ENCODE data around the gene MYLIP.

The MYLIP gene

GRCh38 chr6:16098211-16098610 is 30.7 kb upstream of the MYLIP start:
- Histone ChIP-seq H3K9ac (ENCODE audit: low read length) (no peak overlapping the region), H3K79me2 (ENCODE audit: insufficient read depth, low read length) (no peaks in the 10 kb centered on the region), H3K27me3 (ENCODE audit: low read length) (no peaks in the 10 kb centered on the region), H3F3A (ENCODE audit: insufficient read depth) (no peaks in the 10 kb centered on the region), H3K4me2 (ENCODE audit: low read depth, low read length, poor library complexity, severe bottlenecking) (no peak overlapping the region), H2AFZ (ENCODE audit: low read depth, low read length, severe bottlenecking) (no peak overlapping the region), H3K4me3 (ENCODE audit: insufficient read depth, low read length, poor library complexity, severe bottlenecking) (no peak overlapping the region), H3K9me2 (replicated peaks; ENCODE audit: insufficient read depth, low read length) (no peaks in the 10 kb centered on the region), H3K36me3 (ENCODE audit: low read length) (no peaks in the 10 kb centered on the region), H3K9me3 (ENCODE audit: insufficient read depth, low read length) (peaks cover 3% of the 10 kb centered on the region; the same call in 1 of the 2 replicates), H3K27ac (ENCODE audit: low read depth, low read length) (no peak overlapping the region), H4K20me1 (ENCODE audit: low read depth, low read length) (no peaks in the 10 kb centered on the region)
- TF ChIP-seq EZH2phosphoT487 (conservative IDR thresholded peaks at IDR 0.05; ENCODE audit: low read length), result no peak
- TF ChIP-seq CTCF (IDR thresholded peaks at IDR 0.05; ENCODE audit: insufficient read depth, low read length, poor library complexity, severe bottlenecking), result no peak

- H3K4me2 ChIP-seq (ENCODE audit: low read depth, low read length, poor library complexity, severe bottlenecking), result no peak overlapping the region
- H3K9ac ChIP-seq (ENCODE audit: low read length), result no peak overlapping the region
- H3F3A ChIP-seq (ENCODE audit: insufficient read depth), result no peaks in the 10 kb centered on the region
- no peaks in the 10 kb centered on the region for H3K79me2 ChIP-seq (ENCODE audit: insufficient read depth, low read length)
- H3K27ac ChIP-seq (ENCODE audit: low read depth, low read length), result no peak overlapping the region
- H2AFZ ChIP-seq (ENCODE audit: low read depth, low read length, severe bottlenecking), result no peak overlapping the region
- H3K4me3 ChIP-seq (ENCODE audit: insufficient read depth, low read length, poor library complexity, severe bottlenecking), result no peak overlapping the region
- TF ChIP-seq EZH2phosphoT487 (conservative IDR thresholded peaks at IDR 0.05; ENCODE audit: low read length), result no peak
- no peak for TF ChIP-seq CTCF (IDR thresholded peaks at IDR 0.05; ENCODE audit: insufficient read depth, low read length, poor library complexity, severe bottlenecking)
- no peaks in the 10 kb centered on the region for H3K9me2 ChIP-seq (replicated peaks; ENCODE audit: insufficient read depth, low read length)
- no peaks in the 10 kb centered on the region for H3K27me3 ChIP-seq (ENCODE audit: low read length)
- H3K36me3 ChIP-seq (ENCODE audit: low read length), result no peaks in the 10 kb centered on the region
- H4K20me1 ChIP-seq (ENCODE audit: low read depth, low read length), result no peaks in the 10 kb centered on the region
- H3K9me3 ChIP-seq (ENCODE audit: insufficient read depth, low read length), result peaks cover 3% of the 10 kb centered on the region; the same call in 1 of the 2 replicates
Observed at GRCh38 chr6:16102208-16102607, 26.7 kb upstream of the MYLIP start.

- H3K4me3 ChIP-seq (ENCODE audit: insufficient read depth, low read length, poor library complexity, severe bottlenecking), result no peak overlapping the region
- TF ChIP-seq EZH2phosphoT487 (conservative IDR thresholded peaks at IDR 0.05; ENCODE audit: low read length), result no peak
- no peak for TF ChIP-seq CTCF (IDR thresholded peaks at IDR 0.05; ENCODE audit: insufficient read depth, low read length, poor library complexity, severe bottlenecking)
- H4K20me1 ChIP-seq (ENCODE audit: low read depth, low read length), result no peaks in the 10 kb centered on the region
- no peaks in the 10 kb centered on the region for H3K9me2 ChIP-seq (replicated peaks; ENCODE audit: insufficient read depth, low read length)
- no peak overlapping the region for H3K4me2 ChIP-seq (ENCODE audit: low read depth, low read length, poor library complexity, severe bottlenecking)
- no peaks in the 10 kb centered on the region for H3K79me2 ChIP-seq (ENCODE audit: insufficient read depth, low read length)
- H3K36me3 ChIP-seq (ENCODE audit: low read length), result no peaks in the 10 kb centered on the region
- H3K27ac ChIP-seq (ENCODE audit: low read depth, low read length), result no peak overlapping the region
- no peak overlapping the region for H2AFZ ChIP-seq (ENCODE audit: low read depth, low read length, severe bottlenecking)
- no peaks in the 10 kb centered on the region for H3K27me3 ChIP-seq (ENCODE audit: low read length)
- peaks cover 3% of the 10 kb centered on the region; the same call in 1 of the 2 replicates for H3K9me3 ChIP-seq (ENCODE audit: insufficient read depth, low read length)
- H3K9ac ChIP-seq (ENCODE audit: low read length), result no peak overlapping the region
- no peaks in the 10 kb centered on the region for H3F3A ChIP-seq (ENCODE audit: insufficient read depth)
Observed at GRCh38 chr6:16103722-16104121, 25.2 kb upstream of the MYLIP start.
